ENCODE measurements around the gene DCST1.

The DCST1 gene

GRCh38 chr1:155053531-155054105 lies 20.0 kb downstream of the DCST1 start:
- no peak for DNase-seq (ENCODE audit: low read depth)

- no peak for DNase-seq (ENCODE audit: low read depth)
Measured at GRCh38 chr1:155057104-155057503, 23.5 kb downstream of the DCST1 start.

DNA sequence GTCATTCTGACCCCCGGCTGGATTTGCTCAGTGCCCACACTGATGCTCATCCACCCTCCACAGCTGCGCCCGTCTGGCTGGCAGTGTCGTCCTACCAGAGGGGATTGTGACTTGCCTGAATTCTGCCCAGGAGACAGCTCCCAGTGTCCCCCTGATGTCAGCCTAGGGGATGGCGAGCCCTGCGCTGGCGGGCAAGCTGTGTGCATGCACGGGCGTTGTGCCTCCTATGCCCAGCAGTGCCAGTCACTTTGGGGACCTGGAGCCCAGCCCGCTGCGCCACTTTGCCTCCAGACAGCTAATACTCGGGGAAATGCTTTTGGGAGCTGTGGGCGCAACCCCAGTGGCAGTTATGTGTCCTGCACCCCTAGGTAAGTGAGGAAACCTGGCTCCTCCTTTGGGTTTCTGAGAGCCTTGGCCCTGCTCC lies 24.2 kb downstream of the DCST1 start:
- no peak for DNase-seq (ENCODE audit: low read depth)

DNA sequence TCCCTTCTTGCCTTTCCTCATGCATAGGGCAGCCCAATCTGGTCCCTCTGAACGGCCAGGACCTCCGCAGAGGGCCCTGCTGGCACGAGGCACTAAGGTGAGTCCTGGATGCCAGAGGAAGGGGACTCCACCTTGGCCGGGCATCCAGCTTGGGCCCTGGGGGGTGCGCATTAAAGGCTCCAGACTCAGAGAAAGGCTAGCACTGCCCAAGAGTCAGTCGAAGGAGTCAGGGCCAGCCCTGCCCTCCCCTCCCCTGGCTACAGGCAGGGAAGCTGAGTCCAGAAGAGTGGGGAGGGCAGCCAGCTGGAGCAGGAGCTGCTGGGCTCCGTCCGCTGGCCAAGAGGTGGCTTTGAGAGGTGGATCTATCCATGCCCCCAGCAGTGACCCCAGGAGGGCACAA lies 27.1 kb downstream of the DCST1 start:
- DNase-seq (ENCODE audit: low read depth) = no peak

DNA sequence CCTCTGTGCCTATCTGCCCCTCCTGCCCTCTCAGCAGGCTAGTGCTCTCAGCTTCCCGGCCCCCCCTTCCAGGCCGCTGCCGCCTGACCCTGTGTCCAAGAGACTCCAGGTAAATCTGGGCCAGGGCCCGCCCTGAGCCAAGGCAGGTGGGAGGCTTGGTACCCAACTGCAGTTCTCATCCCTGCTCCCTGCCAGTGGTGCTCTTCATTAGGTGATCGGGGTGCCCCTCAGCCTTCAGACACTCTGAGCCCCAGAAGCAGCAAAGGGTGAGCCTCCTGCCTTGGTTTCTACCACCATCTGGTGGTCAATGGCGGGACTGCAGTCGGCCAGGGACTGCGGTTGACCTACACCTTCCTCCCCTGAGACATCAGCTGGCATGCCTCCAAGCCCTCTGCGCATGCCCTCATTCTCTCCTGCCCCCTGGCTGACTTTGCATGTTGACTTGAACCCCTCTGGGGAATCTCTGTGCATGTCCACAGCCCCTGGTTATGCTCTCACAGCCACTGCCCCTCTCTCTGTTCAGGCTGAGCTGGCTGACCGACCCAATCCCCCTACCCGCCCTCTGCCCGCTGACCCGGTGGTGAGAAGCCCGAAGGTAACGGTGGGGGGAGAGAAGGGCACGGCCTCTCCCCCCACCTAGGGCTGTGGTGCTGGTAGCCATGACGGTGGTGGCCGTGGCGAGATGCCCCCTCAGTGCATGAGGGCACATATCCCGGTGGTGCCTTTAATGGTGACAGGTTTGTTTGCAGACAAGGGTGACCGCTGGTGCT lies 27.9 kb downstream of the DCST1 start:
- DNase-seq (ENCODE audit: low read depth) = peak; percentile 93

DNA sequence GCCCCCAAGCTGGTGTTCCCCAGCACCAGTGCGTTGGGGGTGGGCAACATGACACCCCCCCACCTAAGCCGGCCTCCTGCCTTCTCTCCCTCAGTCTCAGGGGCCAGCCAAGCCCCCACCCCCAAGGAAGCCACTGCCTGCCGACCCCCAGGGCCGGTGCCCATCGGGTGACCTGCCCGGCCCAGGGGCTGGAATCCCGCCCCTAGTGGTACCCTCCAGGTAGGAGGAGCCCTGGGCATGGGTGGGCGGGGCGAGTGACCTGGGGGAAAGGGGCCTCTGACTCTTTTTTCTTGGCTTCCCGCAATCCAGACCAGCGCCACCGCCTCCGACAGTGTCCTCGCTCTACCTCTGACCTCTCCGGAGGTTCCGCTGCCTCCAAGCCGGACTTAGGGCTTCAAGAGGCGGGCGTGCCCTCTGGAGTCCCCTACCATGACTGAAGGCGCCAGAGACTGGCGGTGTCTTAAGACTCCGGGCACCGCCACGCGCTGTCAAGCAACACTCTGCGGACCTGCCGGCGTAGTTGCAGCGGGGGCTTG lies 28.6 kb downstream of the DCST1 start:
- DNase-seq (ENCODE audit: low read depth) = no peak

DNA sequence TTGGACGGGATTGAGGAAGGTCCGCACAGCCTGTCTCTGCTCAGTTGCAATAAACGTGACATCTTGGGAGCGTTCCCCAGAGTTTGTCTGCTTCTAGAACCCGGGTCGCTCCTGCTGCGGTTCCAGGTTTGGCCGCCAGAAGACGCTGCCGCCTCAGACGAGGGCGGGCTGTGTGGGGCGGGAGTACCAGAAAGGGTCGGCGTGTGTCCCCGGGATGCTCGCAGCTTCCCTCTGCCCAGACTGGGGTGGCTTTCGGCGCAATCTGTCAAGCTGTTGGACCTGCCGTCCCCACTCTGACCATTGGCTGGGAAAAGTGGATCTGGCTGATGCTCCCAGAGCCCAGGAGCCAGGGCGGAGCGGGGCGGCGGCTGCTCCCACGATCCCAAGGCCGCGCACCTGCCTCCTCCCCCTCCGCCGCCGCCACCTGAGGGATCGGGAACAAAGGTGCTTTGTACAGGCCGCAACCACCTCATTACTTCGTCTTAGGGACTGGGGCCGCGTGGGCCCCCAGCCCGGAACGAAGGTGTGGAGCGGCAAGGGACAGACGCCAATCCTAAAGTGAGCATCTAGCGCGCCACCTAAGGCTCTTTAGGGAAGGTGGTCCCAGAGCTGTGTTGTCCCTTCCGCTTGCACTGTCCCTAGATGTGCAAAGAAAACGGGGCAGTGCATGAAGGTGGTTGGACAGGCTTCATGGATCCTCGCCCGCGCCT lies 29.2 kb downstream of the DCST1 start:
- peak; percentile 62 for DNase-seq (ENCODE audit: low read depth)

DNA sequence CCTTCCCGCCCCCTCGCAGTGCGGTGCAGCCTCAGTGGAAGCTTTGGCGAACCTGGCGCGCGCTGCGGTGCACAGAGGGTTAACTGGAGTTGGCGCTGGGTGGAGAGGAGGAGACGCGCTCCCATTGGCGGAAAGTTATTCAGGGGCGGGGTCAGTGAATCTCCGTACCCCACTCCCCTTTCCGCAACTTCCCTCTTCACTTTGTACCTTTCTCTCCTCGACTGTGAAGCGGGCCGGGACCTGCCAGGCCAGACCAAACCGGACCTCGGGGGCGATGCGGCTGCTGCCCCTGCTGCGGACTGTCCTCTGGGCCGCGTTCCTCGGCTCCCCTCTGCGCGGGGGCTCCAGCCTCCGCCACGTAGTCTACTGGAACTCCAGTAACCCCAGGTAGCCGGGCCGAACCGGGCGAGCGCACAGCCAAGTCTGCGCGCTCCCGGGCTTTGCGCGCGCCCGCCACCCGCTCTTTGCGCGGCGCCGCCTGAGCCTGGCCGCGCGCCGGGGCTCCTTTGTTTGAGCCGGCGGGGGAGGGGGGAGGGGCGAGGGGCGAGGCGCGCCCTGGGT lies 30.0 kb downstream of the DCST1 start, which contains the start of gene EFNA4:
Gene EFNA4, plus strand, starts transcription at position 191 of the 561 bp plus-strand sequence. Its CDS starts 84 bp downstream, at position 275.
- peak; percentile 77 for DNase-seq (ENCODE audit: low read depth)

- no peak for DNase-seq (ENCODE audit: low read depth)
Measured at GRCh38 chr1:155064111-155064831, 30.6 kb downstream of the DCST1 start.

- no peak for DNase-seq (ENCODE audit: low read depth)
Measured at GRCh38 chr1:155064832-155065429, 31.3 kb downstream of the DCST1 start.

DNA sequence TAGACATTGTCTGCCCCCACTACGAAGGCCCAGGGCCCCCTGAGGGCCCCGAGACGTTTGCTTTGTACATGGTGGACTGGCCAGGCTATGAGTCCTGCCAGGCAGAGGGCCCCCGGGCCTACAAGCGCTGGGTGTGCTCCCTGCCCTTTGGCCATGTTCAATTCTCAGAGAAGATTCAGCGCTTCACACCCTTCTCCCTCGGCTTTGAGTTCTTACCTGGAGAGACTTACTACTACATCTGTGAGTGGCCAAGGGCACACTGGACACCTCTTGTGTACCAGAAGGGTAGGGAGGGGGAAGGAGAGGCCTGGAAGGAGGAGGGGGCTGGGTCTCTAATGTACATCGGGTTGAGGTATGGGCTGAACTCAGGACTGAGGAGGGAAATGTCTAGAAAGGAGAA lies 33.2 kb downstream of the DCST1 start:
- DNase-seq (ENCODE audit: low read depth) = no peak

GRCh38 chr1:155068599-155068998 lies 35.0 kb downstream of the DCST1 start:
- DNase-seq (ENCODE audit: low read depth) = no peak

DNA sequence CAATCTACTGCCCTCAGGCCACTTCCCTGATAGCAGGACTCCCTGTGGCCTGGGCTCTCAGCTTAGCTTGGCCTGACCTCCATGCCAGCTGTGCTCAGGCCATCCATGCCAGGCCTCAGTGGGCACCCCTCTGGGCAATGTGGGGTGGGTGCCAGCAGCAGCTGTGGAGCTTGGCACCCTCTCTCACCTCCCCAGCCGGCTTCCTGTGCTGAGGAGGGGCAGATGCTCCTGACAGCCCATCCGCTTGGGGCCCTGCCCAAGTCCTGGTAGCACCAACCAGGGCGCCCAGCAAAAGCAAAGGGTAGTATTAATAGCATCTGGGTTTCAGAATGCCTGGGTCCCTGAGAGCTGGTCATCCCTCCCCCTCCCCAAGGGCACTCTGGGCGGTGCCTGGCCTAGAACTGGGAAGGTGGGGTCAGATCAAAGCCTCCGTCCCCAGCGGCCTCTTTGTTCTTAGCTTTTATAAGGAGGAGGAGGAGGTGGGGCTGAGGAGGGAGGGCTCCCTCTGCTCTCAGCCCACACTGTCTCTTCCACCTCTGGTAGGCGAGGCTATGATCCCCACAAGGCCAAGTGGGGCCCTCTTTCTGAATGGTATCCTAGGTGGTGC lies 36.0 kb downstream of the DCST1 start:
- no peak for DNase-seq (ENCODE audit: low read depth)

DNA sequence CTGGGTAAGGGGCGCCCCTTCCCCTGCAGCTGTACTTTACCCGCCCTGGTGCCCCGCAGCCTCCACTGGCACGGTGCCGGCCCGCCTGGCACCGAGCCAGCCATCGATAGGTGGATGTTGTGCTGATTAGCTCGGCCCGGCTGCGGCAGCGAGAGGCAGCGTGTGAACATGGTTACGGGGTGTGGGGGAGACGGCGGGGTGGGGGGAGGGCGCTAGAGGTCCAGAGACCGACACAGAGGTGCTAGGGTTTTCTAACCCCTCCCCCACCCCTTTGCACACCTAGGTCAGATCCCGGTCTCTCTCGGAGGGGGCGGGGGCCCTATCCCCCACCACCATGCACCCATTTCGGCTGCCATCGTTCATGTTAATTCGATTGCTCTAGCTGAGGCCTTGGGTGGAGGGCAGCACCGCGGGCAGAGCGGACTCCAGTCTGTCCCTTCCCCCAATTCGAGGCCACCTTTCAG lies 36.6 kb downstream of the DCST1 start:
- DNase-seq (ENCODE audit: low read depth) = no peak

DNA sequence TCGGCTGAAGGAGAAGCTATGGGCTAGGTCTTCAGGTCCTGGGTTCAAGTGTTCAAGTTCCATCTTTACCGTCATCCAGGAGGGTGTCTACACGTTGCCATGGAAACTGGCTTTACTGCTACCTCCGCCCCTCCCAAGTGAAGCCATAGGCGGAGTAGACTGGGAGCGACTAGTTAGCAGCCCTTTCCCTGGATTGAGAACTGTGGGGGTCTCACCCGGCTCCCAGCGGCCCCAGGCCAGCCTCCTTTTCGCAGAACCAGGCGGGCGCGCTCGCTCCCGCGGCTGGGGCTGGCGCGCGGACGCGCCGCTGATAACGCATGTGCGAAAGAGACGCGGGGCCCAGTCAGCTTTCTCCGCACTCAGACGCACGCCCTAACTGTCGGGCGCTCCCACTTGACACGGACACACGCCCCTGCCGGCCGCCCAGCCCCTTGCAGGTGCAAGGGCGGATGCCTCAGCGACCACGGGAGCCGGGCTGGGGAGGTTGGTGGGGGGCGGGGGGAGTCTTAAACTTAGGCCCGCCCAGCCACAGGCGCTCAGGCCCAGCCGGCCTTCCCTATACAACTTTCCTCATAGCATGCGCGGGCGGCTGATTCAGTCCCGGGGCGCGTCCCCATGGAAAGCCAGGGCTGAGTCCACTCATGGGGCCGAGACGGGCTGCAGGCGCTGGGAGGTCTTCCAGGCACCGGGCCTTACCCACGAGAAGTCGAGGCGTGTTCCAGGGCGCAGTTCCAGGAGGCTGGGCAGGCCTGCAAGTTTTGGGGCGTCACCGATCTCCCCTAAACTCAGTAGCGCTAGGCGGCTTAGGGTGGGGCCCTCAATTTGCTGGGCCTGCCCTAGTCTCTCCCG lies 37.3 kb downstream of the DCST1 start:
- DNase-seq (ENCODE audit: low read depth) = peak; percentile 71

DNA sequence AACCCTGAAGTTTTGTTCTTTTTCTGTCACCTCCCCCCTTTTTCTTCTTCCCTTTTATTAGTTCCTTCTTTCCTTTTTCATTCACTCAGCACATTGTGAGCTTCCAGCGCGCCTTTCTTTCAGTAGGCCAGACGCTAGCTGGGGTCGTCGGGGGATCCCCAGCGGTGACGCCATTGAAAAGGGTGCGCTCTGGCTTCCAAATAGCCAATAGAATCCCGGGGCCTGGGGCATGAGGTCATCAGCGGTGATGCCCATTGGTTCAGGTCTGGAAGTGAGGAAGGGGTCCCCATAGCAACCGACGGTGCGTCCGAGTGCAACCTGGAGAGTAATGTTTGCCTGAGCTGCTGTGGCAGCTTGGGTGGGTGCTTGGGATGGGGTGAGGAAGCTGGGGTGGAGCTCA lies 38.1 kb downstream of the DCST1 start:
- DNase-seq (ENCODE audit: low read depth) = no peak

DNA sequence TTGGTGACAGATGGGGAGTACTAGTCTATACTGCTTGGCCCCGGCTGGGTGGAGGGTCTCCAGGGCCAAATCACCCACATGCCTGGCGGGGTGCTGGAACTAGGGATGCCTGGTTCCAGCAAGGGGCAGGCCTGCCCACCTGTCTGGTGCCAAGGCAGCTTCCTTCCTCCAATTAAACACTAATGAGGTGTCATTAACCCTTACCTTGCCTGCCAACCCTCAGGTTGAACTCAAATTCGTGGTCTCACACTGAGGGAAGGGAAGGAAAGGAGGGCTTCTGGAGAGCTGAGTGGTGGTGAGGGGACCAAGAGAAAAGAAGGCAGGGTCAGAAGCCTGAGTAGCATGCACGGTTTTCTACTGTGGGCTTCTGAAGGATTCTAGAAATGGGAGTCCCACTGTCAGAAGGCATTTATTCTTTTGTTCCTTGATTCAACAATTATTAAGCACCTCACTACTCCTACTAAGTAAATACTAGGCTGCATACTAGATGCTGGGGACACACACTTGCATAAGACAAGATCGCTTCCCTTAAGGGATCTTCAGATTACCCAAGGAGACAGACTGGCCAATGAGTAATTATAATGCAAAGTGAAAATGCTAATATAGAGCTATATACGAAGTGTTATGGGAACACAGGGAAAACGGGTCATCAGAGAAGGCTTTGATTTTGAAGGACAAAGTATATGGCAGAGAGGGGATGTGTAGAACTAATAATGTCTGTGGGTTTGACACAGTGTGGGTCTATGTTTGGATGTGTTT lies 39.1 kb downstream of the DCST1 start:
- DNase-seq (ENCODE audit: low read depth) = no peak

GRCh38 chr1:155073377-155074242 lies 40.0 kb downstream of the DCST1 start:
- DNase-seq (ENCODE audit: low read depth) = no peak

All from activated T-cell treated with anti-CD3 and anti-CD28 coated beads for 24 hours (primary cell).